MM.1S (cell line): Measurements from ENCODE around the gene TSSK1B.

Source experiments
- DNase-seq: peaks from one replicate; pipeline ENCODE4 v3.0.0-alpha.2; 2015
- H2AFZ ChIP-seq: fragments of 300-600 bp; sonication (generic); 2 replicates; pipeline ENCODE4 v1.6.0; 2016; ENCODE audit warnings: antibody characterized with exemption, low read length
- H3F3A ChIP-seq: fragments of 300-600 bp; sonication (generic); 2 replicates; pipeline ENCODE4 v1.6.1; 2016; ENCODE audit warnings: mild to moderate bottlenecking, antibody characterized with exemption, low read length, moderate library complexity, mixed read lengths; ENCODE audit not compliant: insufficient read depth
- H3K27ac ChIP-seq: fragments of 300-600 bp; sonication (generic); 2 replicates; pipeline ENCODE4 v1.5.1; 2016; ENCODE audit warnings: mild to moderate bottlenecking, low read length
- H3K27me3 ChIP-seq: fragments of 300-600 bp; sonication (generic); replicated peaks from 2 replicates; pipeline ENCODE4 v1.6.0; 2016; ENCODE audit warnings: low read length; ENCODE audit not compliant: insufficient read depth
- H3K36me3 ChIP-seq: fragments of 300-600 bp; sonication (generic); replicated peaks from 2 replicates; pipeline ENCODE4 v1.6.1; 2016; ENCODE audit warnings: mild to moderate bottlenecking, low read length, mixed read lengths; ENCODE audit not compliant: insufficient read depth
- H3K4me1 ChIP-seq: fragments of 300-600 bp; sonication (generic); 2 replicates; pipeline ENCODE4 v1.6.1; 2016; ENCODE audit warnings: low read length, mixed read lengths
- H3K4me2 ChIP-seq: fragments of 300-600 bp; sonication (generic); 2 replicates; pipeline ENCODE4 v1.6.0; 2016; ENCODE audit warnings: low read depth, low read length
- H3K4me3 ChIP-seq: fragments of 300-600 bp; sonication (generic); 2 replicates; pipeline ENCODE4 v1.5.1; 2016; ENCODE audit warnings: low read length, mixed read lengths
- H3K79me2 ChIP-seq: fragments of 300-600 bp; sonication (generic); 2 replicates; pipeline ENCODE4 v1.6.1; 2016; ENCODE audit warnings: mixed run types, low read length, mixed read lengths
- H3K9ac ChIP-seq: fragments of 300-600 bp; sonication (generic); 2 replicates; pipeline ENCODE4 v1.6.1; 2016; ENCODE audit warnings: low read length, mixed read lengths
- H3K9me2 ChIP-seq: fragments of 300-600 bp; sonication (generic); replicated peaks from 2 replicates; pipeline ENCODE4 v1.6.1; 2016; ENCODE audit warnings: mild to moderate bottlenecking, low read length, mixed read lengths; ENCODE audit not compliant: insufficient read depth
- H3K9me3 ChIP-seq: fragments of 300-600 bp; sonication (generic); replicated peaks from 2 replicates; pipeline ENCODE4 v1.6.1; 2016; ENCODE audit warnings: mild to moderate bottlenecking, low read length, mixed read lengths; ENCODE audit not compliant: insufficient read depth
- H4K20me1 ChIP-seq: fragments of 300-600 bp; sonication (generic); 2 replicates; pipeline ENCODE4 v1.6.1; 2016; ENCODE audit warnings: mild to moderate bottlenecking, low read length, moderate library complexity, mixed read lengths; ENCODE audit not compliant: insufficient read depth
- EZH2 ChIP-seq: fragments of 300-600 bp; sonication (generic); optimal IDR thresholded peaks from 2 replicates; pipeline ENCODE3; 2017; ENCODE audit warnings: low read depth, mild to moderate bottlenecking, antibody characterized with exemption, low read length, mixed read lengths
- EZH2phosphoT487 ChIP-seq: fragments of 300-600 bp; sonication (generic); IDR thresholded peaks from 2 replicates; pipeline ENCODE4 v1.6.1; 2018; ENCODE audit warnings: antibody characterized with exemption, low read length
- TF ChIP-seq, protein P1 (sequence below): fragments of 300-600 bp; sonication (generic); IDR thresholded peaks from 2 replicates; pipeline ENCODE4 v1.5.1; 2016; ENCODE audit warnings: antibody characterized with exemption, low read length, mixed read lengths

TSSK1B gene

DNA sequence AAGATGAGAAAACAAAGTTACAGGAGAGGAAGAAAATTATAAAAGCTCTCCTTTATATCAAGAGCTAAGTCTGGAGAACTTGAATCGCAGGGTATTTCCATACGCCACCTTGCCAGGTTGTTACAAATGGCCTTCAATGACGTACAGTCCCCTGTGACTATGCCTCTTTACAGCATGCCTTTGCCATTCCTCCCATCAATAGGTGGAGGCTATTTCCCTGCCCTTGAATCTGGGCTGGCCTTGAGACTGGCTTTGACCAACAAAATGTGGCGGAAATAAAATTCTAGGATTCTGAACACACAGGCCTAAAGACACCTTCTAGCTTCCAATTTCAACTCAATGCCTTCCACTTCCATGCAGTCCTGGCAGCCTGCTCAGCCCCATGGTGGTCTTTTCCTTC is 45.7 kb downstream of the TSSK1B start:
- Histone ChIP-seq H3K4me2 (no peak overlapping the region), H3K9me2 (no peaks in the 10 kb centered on the region), H3K9me3 (no peaks in the 10 kb centered on the region), H3F3A (no peaks in the 10 kb centered on the region), H3K4me3 (no peak overlapping the region), H3K4me1 (no peaks in the 10 kb centered on the region), H4K20me1 (no peaks in the 10 kb centered on the region), H2AFZ (no peak overlapping the region), H3K27me3 (no peaks in the 10 kb centered on the region), H3K79me2 (no peaks in the 10 kb centered on the region), H3K9ac (no peak overlapping the region), H3K36me3 (no peaks in the 10 kb centered on the region), H3K27ac (no peak overlapping the region)
- TF ChIP-seq EZH2 = no peak
- no peak for TF ChIP-seq EZH2phosphoT487
- TF ChIP-seq, protein P1, sequence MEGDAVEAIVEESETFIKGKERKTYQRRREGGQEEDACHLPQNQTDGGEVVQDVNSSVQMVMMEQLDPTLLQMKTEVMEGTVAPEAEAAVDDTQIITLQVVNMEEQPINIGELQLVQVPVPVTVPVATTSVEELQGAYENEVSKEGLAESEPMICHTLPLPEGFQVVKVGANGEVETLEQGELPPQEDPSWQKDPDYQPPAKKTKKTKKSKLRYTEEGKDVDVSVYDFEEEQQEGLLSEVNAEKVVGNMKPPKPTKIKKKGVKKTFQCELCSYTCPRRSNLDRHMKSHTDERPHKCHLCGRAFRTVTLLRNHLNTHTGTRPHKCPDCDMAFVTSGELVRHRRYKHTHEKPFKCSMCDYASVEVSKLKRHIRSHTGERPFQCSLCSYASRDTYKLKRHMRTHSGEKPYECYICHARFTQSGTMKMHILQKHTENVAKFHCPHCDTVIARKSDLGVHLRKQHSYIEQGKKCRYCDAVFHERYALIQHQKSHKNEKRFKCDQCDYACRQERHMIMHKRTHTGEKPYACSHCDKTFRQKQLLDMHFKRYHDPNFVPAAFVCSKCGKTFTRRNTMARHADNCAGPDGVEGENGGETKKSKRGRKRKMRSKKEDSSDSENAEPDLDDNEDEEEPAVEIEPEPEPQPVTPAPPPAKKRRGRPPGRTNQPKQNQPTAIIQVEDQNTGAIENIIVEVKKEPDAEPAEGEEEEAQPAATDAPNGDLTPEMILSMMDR = no peak
- no peak for DNase-seq

DNA sequence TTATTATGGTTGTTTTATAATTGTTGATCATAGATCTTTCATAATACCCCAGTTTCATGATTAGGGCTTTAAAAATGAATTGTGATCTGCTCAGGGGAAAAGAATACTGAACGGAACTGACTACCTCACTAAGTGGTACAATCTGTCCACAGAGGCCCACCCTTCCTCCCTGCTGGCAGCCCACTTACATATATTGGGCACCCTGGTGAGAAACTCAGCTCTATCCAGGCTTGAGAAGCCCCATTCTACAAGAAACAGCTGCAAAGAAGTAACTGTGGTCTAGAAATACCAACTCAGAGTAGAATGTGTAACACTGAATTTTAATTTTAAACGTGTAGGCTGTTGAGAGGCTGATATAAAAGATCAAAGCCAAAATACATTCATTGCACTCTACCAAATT is 46.9 kb downstream of the TSSK1B start:
- Histone ChIP-seq H3K27me3 (no peaks in the 10 kb centered on the region), H2AFZ (no peak overlapping the region), H3K4me3 (no peak overlapping the region), H3K36me3 (no peaks in the 10 kb centered on the region), H3K79me2 (no peaks in the 10 kb centered on the region), H4K20me1 (no peaks in the 10 kb centered on the region), H3K4me1 (no peaks in the 10 kb centered on the region), H3K4me2 (no peak overlapping the region), H3K9me3 (no peaks in the 10 kb centered on the region), H3F3A (no peaks in the 10 kb centered on the region), H3K9ac (no peak overlapping the region), H3K9me2 (no peaks in the 10 kb centered on the region), H3K27ac (no peak overlapping the region)
- DNase-seq = no peak
- TF ChIP-seq EZH2 (no peak), EZH2phosphoT487 (no peak)
- TF ChIP-seq, protein P1 = no peak

DNA sequence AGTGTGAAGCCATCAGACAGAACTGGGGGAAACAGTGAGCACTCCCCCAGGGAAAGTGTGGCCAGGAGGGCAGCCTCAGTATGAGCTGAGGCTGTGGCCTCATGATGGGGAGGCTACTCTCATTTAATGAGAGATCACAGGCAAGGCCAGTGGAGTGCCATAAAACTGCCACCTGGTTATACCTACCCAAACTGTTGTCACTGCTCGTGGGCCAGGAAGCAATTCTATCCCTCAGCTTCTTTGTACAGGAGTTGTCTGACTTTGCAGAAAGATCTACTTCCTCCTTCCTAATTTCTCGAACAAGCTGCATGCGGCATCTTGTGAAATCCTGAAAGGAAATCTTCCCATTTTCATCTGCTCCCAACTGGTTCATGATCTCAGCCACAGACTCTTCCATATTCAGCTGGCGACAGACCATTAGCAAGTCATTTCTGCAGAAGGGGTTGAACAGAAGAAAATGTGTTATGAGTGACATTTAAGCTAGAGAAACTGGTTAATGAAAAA is 50.0 kb downstream of the TSSK1B start:
- no peak for DNase-seq
- Histone ChIP-seq H3K4me3 (no peak overlapping the region), H3K9me3 (no peaks in the 10 kb centered on the region), H3K79me2 (no peaks in the 10 kb centered on the region), H3K27me3 (no peaks in the 10 kb centered on the region), H3K4me1 (no peaks in the 10 kb centered on the region), H3K9ac (no peak overlapping the region), H3K27ac (no peak overlapping the region), H3K4me2 (no peak overlapping the region), H3K9me2 (no peaks in the 10 kb centered on the region), H3F3A (no peaks in the 10 kb centered on the region), H4K20me1 (no peaks in the 10 kb centered on the region), H2AFZ (no peak overlapping the region), H3K36me3 (no peaks in the 10 kb centered on the region)
- no peak for TF ChIP-seq EZH2phosphoT487
- no peak for TF ChIP-seq EZH2
- TF ChIP-seq, protein P1 = no peak
